Liver (tissue), 9 donors: ENCODE data around the gene SLC6A5. TPM values are rescaled to one million over a fixed set of nuclear protein-coding genes. Genes with fewer than 3 reads are reported as not detected.

ENCODE experiments used
- DNase-seq: peaks from one replicate; pipeline ENCODE4 v3.0.0-alpha.2; 2017; ENCODE audit warnings: low spot score
- H3K27ac ChIP-seq, 2 donors: one replicate each; pipeline ENCODE4 v1.7.0; 2013; ENCODE audit warnings: inconsistent platforms in 2 of 2, low read length in 2 of 2, control low read depth in 1 of 2, low read depth in 1 of 2, mild to moderate bottlenecking in 1 of 2
- H3K27me3 ChIP-seq, 4 donors: one replicate each; pipeline versions ENCODE4 v1.6.1 to v1.7.0; 2013; ENCODE audit warnings: low read length in 3 of 4, inconsistent platforms in 1 of 4, mild to moderate bottlenecking in 1 of 4, moderate library complexity in 1 of 4; ENCODE audit not compliant: control insufficient read depth in 4 of 4, insufficient read depth in 4 of 4
- H3K36me3 ChIP-seq, 4 donors: one replicate each; pipeline versions ENCODE4 v1.6.1 to v1.7.0; 2013; ENCODE audit warnings: low read length in 3 of 4, mild to moderate bottlenecking in 3 of 4, low read depth in 1 of 4, moderate library complexity in 1 of 4; ENCODE audit not compliant: control insufficient read depth in 4 of 4, insufficient read depth in 3 of 4
- H3K4me1 ChIP-seq, 4 donors: one replicate each; pipeline versions ENCODE4 v1.6.1 to v1.7.0; 2013; ENCODE audit warnings: low read length in 3 of 4, mild to moderate bottlenecking in 3 of 4, moderate library complexity in 1 of 4; ENCODE audit not compliant: control insufficient read depth in 4 of 4, insufficient read depth in 4 of 4
- H3K4me3 ChIP-seq, 3 donors: one replicate each; pipeline versions ENCODE4 v1.6.1 to v1.7.0; 2013; ENCODE audit warnings: low read length in 3 of 3, control low read depth in 1 of 3, low read depth in 1 of 3, mild to moderate bottlenecking in 1 of 3
- H3K9ac ChIP-seq, 2 donors: one replicate each; pipeline ENCODE4 v1.7.0; 2013; ENCODE audit warnings: low read length in 2 of 2, mild to moderate bottlenecking in 2 of 2, moderate library complexity in 2 of 2, control low read depth in 1 of 2, low read depth in 1 of 2
- H3K9me3 ChIP-seq, 4 donors: one replicate each; pipeline versions ENCODE4 v1.6.1 to v1.7.0; 2013; ENCODE audit warnings: low read length in 3 of 4; ENCODE audit not compliant: control insufficient read depth in 4 of 4
- EGR1 ChIP-seq, 2 donors: IDR thresholded peaks; 2 replicates each; pipeline ENCODE4 v1.6.1; 2016 to 2018; ENCODE audit warnings: antibody characterized with exemption in 2 of 2, low read depth in 2 of 2
- FOXA1 ChIP-seq: IDR thresholded peaks from 2 replicates; pipeline ENCODE4 v1.6.1; 2016; ENCODE audit warnings: antibody characterized with exemption
- GABPA ChIP-seq, 2 donors: IDR thresholded peaks in 1 of 2; conservative IDR thresholded peaks in 1 of 2; 2 replicates each; pipeline ENCODE4 v1.6.1; 2016; ENCODE audit warnings: antibody characterized with exemption in 2 of 2, mild to moderate bottlenecking in 1 of 2, moderate library complexity in 1 of 2
- HNF4A ChIP-seq, 2 donors: conservative IDR thresholded peaks; 2 replicates each; pipeline ENCODE4 v1.6.1; 2016; ENCODE audit warnings: antibody characterized with exemption in 2 of 2, mild to moderate bottlenecking in 2 of 2
- JUND ChIP-seq, 2 donors: IDR thresholded peaks; 2 replicates each; pipeline ENCODE4 v1.6.1; 2016; ENCODE audit warnings: antibody characterized with exemption in 2 of 2
- NR2F2 ChIP-seq: IDR thresholded peaks from 2 replicates; pipeline ENCODE4 v1.6.1; 2016; ENCODE audit warnings: antibody characterized with exemption
- RXRA ChIP-seq, 2 donors: IDR thresholded peaks; 2 replicates each; pipeline ENCODE4 v1.6.1; 2017 to 2018; ENCODE audit warnings: antibody characterized with exemption in 2 of 2, mild to moderate bottlenecking in 1 of 2
- SP1 ChIP-seq: IDR thresholded peaks from 2 replicates; pipeline ENCODE4 v1.6.1; 2018; ENCODE audit warnings: antibody characterized with exemption, mild to moderate bottlenecking
- TAF1 ChIP-seq: conservative IDR thresholded peaks from 2 replicates; pipeline ENCODE4 v1.6.1; 2016; ENCODE audit warnings: antibody characterized with exemption, mild to moderate bottlenecking
- YY1 ChIP-seq: IDR thresholded peaks from 2 replicates; pipeline ENCODE4 v1.6.1; 2016; ENCODE audit warnings: antibody characterized with exemption, mild to moderate bottlenecking
- WGBS: extraction: QIAGEN DNeasy Blood & Tissue Kit; methylation state at CpG from one replicate; pipeline ENCODE4 v1.1.7; 2013; 5-methylcytosine and 5-hydroxymethylcytosine counted together
- polyA plus RNA-seq, 2 donors: library from polyadenylated mRNA; stranded (reverse) in 1 of 2; unstranded in 1 of 2; fragments of 200-250 nt in 1 of 2; fragments of >200 nt in 1 of 2; fragmentation: Nextera tagmentation in 1 of 2; extraction: Ambion mirVana in 1 of 2; gene quantifications; one replicate each; pipeline versions ENCODE4 v1.2.1 to v1.2.3, GENCODE V29; 2013 to 2015
- total RNA-seq, 2 donors: library from RNA; depleted of rRNA; stranded (reverse); fragments of >200 nt; gene quantifications; one replicate each; pipeline ENCODE4 v1.2.3, GENCODE V29; 2014
- TF ChIP-seq, protein P1 (sequence below): fragments of 150-350 bp; IDR thresholded peaks from 2 replicates; pipeline ENCODE4 v1.5.1; 2017; ENCODE audit warnings: improper control_type of control experiment, low read depth, low read length; ENCODE audit not compliant: missing input control
- TF ChIP-seq, protein P2 (sequence below): IDR thresholded peaks from 2 replicates; pipeline ENCODE4 v1.6.1; 2016; ENCODE audit warnings: antibody characterized with exemption
- TF ChIP-seq, protein P3 (sequence below): IDR thresholded peaks from 2 replicates; pipeline ENCODE4 v1.6.1; 2016; ENCODE audit warnings: antibody characterized with exemption
- TF ChIP-seq, protein P4 (sequence below): IDR thresholded peaks from 2 replicates; pipeline ENCODE4 v1.6.1; 2016; ENCODE audit warnings: antibody characterized with exemption, mild to moderate bottlenecking
- donor health status: healthy.
- donor health status: healthy.
- donor health status: healthy.
- donor health status: healthy.
- donor health status: healthy.

SLC6A5 gene
- total and polyA plus RNA-seq, 4 donors: not detected

DNA sequence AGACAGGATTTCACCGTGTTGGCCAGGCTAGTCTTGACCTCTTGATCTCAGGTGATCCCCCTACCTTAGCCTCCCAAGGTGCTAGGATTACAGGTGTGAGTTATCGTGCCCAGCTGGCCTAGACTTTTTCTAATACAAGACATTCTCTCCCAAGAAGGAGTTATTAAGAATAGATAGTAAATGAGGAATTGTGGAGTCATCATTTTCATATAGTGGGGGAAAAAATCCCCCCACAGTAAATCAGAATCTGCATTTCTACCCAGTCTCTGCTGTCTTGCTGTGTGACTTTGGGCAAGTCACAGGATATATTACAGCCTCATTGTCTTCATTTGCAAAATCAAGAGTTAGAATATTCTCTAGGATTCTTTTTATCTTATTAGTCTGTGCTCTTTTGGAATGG, 21.6 kb downstream of the SLC6A5 start:
- H3K27me3 ChIP-seq: peaks cover 0 to 4% (median 0%) of the 10 kb centered on the region in 4 donors
- H3K27ac ChIP-seq: no peak overlapping the region
- no peaks in the 10 kb centered on the region for H3K9me3 ChIP-seq
- no peak overlapping the region for H3K4me3 ChIP-seq
- DNase-seq: no peak
- H3K4me1 ChIP-seq: no peaks in the 10 kb centered on the region
- no peak overlapping the region for H3K9ac ChIP-seq
- WGBS: 72% methylated on average over 2 of the region's 2 CpGs
- TF ChIP-seq, protein P1, sequence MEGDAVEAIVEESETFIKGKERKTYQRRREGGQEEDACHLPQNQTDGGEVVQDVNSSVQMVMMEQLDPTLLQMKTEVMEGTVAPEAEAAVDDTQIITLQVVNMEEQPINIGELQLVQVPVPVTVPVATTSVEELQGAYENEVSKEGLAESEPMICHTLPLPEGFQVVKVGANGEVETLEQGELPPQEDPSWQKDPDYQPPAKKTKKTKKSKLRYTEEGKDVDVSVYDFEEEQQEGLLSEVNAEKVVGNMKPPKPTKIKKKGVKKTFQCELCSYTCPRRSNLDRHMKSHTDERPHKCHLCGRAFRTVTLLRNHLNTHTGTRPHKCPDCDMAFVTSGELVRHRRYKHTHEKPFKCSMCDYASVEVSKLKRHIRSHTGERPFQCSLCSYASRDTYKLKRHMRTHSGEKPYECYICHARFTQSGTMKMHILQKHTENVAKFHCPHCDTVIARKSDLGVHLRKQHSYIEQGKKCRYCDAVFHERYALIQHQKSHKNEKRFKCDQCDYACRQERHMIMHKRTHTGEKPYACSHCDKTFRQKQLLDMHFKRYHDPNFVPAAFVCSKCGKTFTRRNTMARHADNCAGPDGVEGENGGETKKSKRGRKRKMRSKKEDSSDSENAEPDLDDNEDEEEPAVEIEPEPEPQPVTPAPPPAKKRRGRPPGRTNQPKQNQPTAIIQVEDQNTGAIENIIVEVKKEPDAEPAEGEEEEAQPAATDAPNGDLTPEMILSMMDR: no peak
- H3K36me3 ChIP-seq: no peaks in the 10 kb centered on the region

DNA sequence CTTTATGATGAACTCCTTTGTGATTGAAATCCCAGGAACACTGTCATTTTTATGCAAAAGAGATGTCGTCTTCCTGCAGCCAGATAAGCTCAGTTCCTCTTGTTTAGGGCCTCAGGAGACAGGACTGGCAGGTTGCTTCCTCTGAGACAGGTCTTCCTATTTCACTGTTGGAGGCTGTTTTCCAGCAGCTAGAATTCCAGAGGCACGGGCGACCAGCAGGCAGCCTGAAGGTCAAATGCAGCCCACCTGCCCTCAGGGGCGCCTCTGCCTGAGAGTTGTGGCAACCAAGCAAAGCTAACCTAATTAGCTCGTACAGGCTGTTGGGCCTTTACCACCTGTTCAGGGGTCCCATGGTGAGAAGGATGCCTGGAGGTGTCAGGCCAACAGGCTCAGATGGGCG, 22.3 kb downstream of the SLC6A5 start:
- no peak for DNase-seq
- H3K9ac ChIP-seq: no peak overlapping the region
- no peaks in the 10 kb centered on the region for H3K4me1 ChIP-seq
- WGBS: 63% methylated on average over 6 of the region's 6 CpGs
- H3K27me3 ChIP-seq: peaks cover 0 to 2% (median 0%) of the 10 kb centered on the region in 4 donors
- no peaks in the 10 kb centered on the region for H3K36me3 ChIP-seq
- no peak for TF ChIP-seq FOXA1
- no peaks in the 10 kb centered on the region for H3K9me3 ChIP-seq
- H3K27ac ChIP-seq: no peak overlapping the region
- no peak overlapping the region for H3K4me3 ChIP-seq

DNA sequence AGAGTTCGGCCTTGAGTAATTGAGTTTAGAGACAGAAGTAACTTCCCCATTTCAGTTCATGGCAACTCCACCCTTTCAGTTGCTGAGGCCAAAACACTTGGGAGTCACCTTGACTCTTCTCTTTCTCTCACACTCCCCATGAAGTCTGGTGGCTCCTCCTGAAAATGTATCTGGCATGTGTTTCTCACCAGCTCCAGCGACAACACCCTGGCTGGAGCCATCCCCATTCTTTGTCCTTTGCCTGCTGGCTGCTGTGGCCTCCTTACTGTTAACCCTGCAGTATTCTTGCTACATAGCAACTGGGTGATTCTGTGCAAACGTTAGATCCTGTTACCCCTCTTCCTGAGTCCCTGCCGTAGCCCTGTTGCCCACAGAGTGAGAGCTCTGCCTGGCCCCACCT, 23.8 kb downstream of the SLC6A5 start:
- no peak overlapping the region for H3K27ac ChIP-seq
- H3K9me3 ChIP-seq: no peaks in the 10 kb centered on the region
- WGBS: 48% methylated on average over 4 of the region's 4 CpGs
- H3K9ac ChIP-seq: no peak overlapping the region
- no peak overlapping the region for H3K4me3 ChIP-seq
- DNase-seq: no peak
- H3K36me3 ChIP-seq: no peaks in the 10 kb centered on the region
- H3K4me1 ChIP-seq: no peaks in the 10 kb centered on the region
- no peaks in the 10 kb centered on the region for H3K27me3 ChIP-seq
- TF ChIP-seq YY1: no peak
- no peak for TF ChIP-seq HNF4A (conservative IDR thresholded peaks at IDR 0.05)

DNA sequence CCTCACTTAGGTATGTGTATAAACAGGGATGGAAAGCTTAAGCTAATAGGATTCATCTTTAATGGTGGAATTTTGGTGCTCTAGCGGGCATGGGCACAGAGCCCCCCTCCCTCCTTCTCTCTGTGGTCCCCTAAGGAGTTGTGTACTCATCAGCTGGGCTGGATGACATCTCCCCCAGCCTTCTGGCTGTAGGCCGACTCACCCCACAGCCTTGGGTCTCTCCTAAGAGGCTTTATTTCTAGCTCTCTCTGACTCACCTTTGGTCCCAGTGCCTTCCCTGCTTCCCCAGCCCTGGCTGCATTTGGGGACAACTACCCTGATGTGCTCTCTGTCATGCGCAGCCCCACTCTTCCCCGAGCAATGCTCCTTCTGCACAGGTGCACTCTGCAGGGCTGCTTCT, 26.9 kb downstream of the SLC6A5 start:
- Histone ChIP-seq H3K9ac (no peak overlapping the region), H3K4me1 (no peaks in the 10 kb centered on the region), H3K4me3 (no peak overlapping the region), H3K27ac (no peak overlapping the region), H3K36me3 (no peaks in the 10 kb centered on the region), H3K27me3 (no peaks in the 10 kb centered on the region), H3K9me3 (no peaks in the 10 kb centered on the region)
- DNase-seq: no peak
- 77% methylated on average over 4 of the region's 4 CpGs for WGBS
- TF ChIP-seq NR2F2 (no peak), RXRA (IDR thresholded peaks at IDR 0.05) (no peak), FOXA1 (no peak), HNF4A (conservative IDR thresholded peaks at IDR 0.05) (no peak), SP1 (no peak), JUND (IDR thresholded peaks at IDR 0.05) (no peak), GABPA (IDR thresholded peaks at IDR 0.05 in 1 of 2, conservative IDR thresholded peaks at IDR 0.05 in 1 of 2) (no peak), EGR1 (IDR thresholded peaks at IDR 0.05; ENCODE audit: low read depth in 2 of 2) (no peak), TAF1 (no peak), YY1 (no peak)
- TF ChIP-seq, protein P2, sequence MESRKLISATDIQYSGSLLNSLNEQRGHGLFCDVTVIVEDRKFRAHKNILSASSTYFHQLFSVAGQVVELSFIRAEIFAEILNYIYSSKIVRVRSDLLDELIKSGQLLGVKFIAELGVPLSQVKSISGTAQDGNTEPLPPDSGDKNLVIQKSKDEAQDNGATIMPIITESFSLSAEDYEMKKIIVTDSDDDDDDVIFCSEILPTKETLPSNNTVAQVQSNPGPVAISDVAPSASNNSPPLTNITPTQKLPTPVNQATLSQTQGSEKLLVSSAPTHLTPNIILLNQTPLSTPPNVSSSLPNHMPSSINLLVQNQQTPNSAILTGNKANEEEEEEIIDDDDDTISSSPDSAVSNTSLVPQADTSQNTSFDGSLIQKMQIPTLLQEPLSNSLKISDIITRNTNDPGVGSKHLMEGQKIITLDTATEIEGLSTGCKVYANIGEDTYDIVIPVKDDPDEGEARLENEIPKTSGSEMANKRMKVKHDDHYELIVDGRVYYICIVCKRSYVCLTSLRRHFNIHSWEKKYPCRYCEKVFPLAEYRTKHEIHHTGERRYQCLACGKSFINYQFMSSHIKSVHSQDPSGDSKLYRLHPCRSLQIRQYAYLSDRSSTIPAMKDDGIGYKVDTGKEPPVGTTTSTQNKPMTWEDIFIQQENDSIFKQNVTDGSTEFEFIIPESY: no peak
- TF ChIP-seq, protein P1: no peak
- TF ChIP-seq, protein P3, sequence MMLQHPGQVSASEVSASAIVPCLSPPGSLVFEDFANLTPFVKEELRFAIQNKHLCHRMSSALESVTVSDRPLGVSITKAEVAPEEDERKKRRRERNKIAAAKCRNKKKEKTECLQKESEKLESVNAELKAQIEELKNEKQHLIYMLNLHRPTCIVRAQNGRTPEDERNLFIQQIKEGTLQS: no peak
- TF ChIP-seq, protein P4, sequence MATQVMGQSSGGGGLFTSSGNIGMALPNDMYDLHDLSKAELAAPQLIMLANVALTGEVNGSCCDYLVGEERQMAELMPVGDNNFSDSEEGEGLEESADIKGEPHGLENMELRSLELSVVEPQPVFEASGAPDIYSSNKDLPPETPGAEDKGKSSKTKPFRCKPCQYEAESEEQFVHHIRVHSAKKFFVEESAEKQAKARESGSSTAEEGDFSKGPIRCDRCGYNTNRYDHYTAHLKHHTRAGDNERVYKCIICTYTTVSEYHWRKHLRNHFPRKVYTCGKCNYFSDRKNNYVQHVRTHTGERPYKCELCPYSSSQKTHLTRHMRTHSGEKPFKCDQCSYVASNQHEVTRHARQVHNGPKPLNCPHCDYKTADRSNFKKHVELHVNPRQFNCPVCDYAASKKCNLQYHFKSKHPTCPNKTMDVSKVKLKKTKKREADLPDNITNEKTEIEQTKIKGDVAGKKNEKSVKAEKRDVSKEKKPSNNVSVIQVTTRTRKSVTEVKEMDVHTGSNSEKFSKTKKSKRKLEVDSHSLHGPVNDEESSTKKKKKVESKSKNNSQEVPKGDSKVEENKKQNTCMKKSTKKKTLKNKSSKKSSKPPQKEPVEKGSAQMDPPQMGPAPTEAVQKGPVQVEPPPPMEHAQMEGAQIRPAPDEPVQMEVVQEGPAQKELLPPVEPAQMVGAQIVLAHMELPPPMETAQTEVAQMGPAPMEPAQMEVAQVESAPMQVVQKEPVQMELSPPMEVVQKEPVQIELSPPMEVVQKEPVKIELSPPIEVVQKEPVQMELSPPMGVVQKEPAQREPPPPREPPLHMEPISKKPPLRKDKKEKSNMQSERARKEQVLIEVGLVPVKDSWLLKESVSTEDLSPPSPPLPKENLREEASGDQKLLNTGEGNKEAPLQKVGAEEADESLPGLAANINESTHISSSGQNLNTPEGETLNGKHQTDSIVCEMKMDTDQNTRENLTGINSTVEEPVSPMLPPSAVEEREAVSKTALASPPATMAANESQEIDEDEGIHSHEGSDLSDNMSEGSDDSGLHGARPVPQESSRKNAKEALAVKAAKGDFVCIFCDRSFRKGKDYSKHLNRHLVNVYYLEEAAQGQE: no peak
